AG04450 (cell line): ENCODE results near the gene CAMK4. TPM values are rescaled to one million over a fixed set of nuclear protein-coding genes. Genes with fewer than 3 reads are reported as not detected.

Experiments
- CTCF ChIA-PET: fragments of 300-600, 350-600 bp; formaldehyde crosslinking; extraction: SDS; loops from one replicate; lab custom pipeline; 2022; ENCODE audit warnings: antibody characterized with exemption, inconsistent platforms; lab: Charles Lee
- POLR2A ChIA-PET: fragments of 350-600 bp; formaldehyde crosslinking; extraction: SDS; loops from one replicate; lab custom pipeline; 2021; ENCODE audit warnings: antibody characterized with exemption, inconsistent platforms; lab: Yijun Ruan, JAX
- DNase-seq: peaks from one replicate; pipeline ENCODE4 v3.0.0-alpha.2; 2011; ENCODE audit warnings: low read depth, low spot score
- H3K27ac ChIP-seq: one replicate; pipeline ENCODE4 v1.5.1; 2012; ENCODE audit warnings: low read depth, low read length, control low read depth
- H3K27me3 ChIP-seq: one replicate; pipeline ENCODE4 v1.6.0; 2012; ENCODE audit warnings: low read length; ENCODE audit not compliant: control insufficient read depth, insufficient read depth
- H3K4me3 ChIP-seq: 2 replicates; pipeline ENCODE4 v1.5.1; 2011; ENCODE audit warnings: mild to moderate bottlenecking, low read depth, low read length, control low read depth
- H3K9me3 ChIP-seq: 2 replicates; pipeline ENCODE4 v1.5.1; 2012; ENCODE audit warnings: low read length; ENCODE audit not compliant: control insufficient read depth, insufficient read depth
- CTCF ChIP-seq: IDR thresholded peaks from 2 replicates; pipeline ENCODE4 v1.5.1; 2011; ENCODE audit warnings: low read depth, low read length, control low read depth, inconsistent platforms
- polyA plus RNA-seq: library from polyadenylated mRNA; depleted of rRNA; stranded (reverse); fragments of >200 nt; gene quantifications from 2 replicates; pipeline ENCODE4 v1.2.3, GENCODE V29; 2011

The CAMK4 gene
- polyA plus RNA-seq, 1 experiment, result 3.2 TPM

GRCh38 chr5:111228520-111229220 lies 4.5 kb downstream of the CAMK4 start:
- DNase-seq, result no peak
- no peaks in the 10 kb centered on the region for H3K9me3 ChIP-seq
- no peak for TF ChIP-seq CTCF
- no peak overlapping the region for H3K4me3 ChIP-seq
- no peak overlapping the region for H3K27ac ChIP-seq
- no peaks in the 10 kb centered on the region for H3K27me3 ChIP-seq
- POLR2A ChIA-PET, result no interaction called here
- CTCF ChIA-PET, result interaction anchor here (0.6 kb wide), 1 partner anchor 11 kb away, joined by 3 read pairs; no protein-coding TSS in a partner anchor

DNA sequence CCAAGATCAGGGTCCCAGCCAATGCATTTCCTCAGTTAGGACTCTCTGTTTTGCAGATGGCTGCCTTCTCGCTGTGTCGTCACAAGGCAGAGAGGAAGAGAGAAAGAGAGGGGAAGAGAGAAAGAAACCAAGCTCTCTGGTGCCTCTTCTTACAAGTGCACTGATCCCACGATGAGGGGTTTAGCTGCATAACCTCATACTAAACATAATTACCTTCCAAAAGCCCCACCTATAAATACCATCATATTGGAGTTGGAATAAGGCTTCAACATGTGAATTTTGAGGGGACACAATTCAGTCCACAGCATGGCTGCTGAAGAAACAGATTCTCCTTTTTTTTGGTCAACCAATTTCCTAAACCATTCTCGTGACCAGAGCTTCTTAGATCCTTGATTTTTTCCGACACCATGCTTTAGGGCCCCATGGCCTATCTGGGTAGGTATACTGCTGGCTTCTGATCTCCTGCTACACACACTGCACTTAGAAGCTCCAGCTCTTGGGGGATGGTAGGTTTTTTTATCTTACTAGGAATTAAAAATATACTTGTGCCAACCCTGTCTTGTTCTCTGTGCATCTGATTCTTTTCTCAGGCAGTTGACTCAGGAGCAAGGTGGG lies 5.1 kb downstream of the CAMK4 start:
- DNase-seq, result no peak
- Histone ChIP-seq H3K4me3 (no peak overlapping the region), H3K27ac (no peak overlapping the region), H3K9me3 (no peaks in the 10 kb centered on the region), H3K27me3 (no peaks in the 10 kb centered on the region)
- ChIA-PET CTCF (interaction anchor here (0.6 kb wide), 1 partner anchor 12 kb away, joined by 3 read pairs; no protein-coding TSS in a partner anchor), POLR2A (no interaction called here)
- no peak for TF ChIP-seq CTCF

GRCh38 chr5:111229871-111230810 lies 6.0 kb downstream of the CAMK4 start:
- Histone ChIP-seq H3K4me3 (no peak overlapping the region), H3K9me3 (no peaks in the 10 kb centered on the region), H3K27ac (no peak overlapping the region), H3K27me3 (no peaks in the 10 kb centered on the region)
- ChIA-PET CTCF (no interaction called here), POLR2A (no interaction called here)
- no peak for TF ChIP-seq CTCF
- no peak for DNase-seq

GRCh38 chr5:111231119-111231518 lies 6.9 kb downstream of the CAMK4 start:
- H3K27me3 ChIP-seq, result no peaks in the 10 kb centered on the region
- no peak overlapping the region for H3K27ac ChIP-seq
- no peaks in the 10 kb centered on the region for H3K9me3 ChIP-seq
- no peak for DNase-seq
- ChIA-PET POLR2A (no interaction called here), CTCF (no interaction called here)
- TF ChIP-seq CTCF, result no peak
- H3K4me3 ChIP-seq, result no peak overlapping the region
